Stimulated activated naive CD8-positive, alpha-beta T cell treated with anti-CD3 and anti-CD28 coated beads, Interleukin-15, Interleukin-2, amounts not matched to agents 100 ng/mL and 50 ng/mL, for 24 hours (primary cell): ENCODE data around the gene NOP9.

Experiments used
- H3K27ac Mint-ChIP-seq: one replicate; pipeline ENCODE4 v1.8.0; 2021; ENCODE audit warnings: mild to moderate bottlenecking, mixed read lengths
- H3K27me3 Mint-ChIP-seq: one replicate; pipeline ENCODE4 v1.8.0; 2021; ENCODE audit warnings: mixed read lengths
- H3K36me3 Mint-ChIP-seq: one replicate; pipeline ENCODE4 v1.8.0; 2021; ENCODE audit warnings: low read depth, mixed read lengths
- H3K4me1 Mint-ChIP-seq: one replicate; pipeline ENCODE4 v1.8.0; 2021; ENCODE audit warnings: low read depth, mixed read lengths
- H3K4me3 Mint-ChIP-seq: one replicate; pipeline ENCODE4 v1.8.0; 2021; ENCODE audit warnings: mild to moderate bottlenecking, mixed read lengths
- H3K9me3 Mint-ChIP-seq: one replicate; pipeline ENCODE4 v1.8.0; 2021; ENCODE audit warnings: mixed read lengths

The NOP9 gene

GRCh38 chr14:24299255-24300191 lies at the start of gene NOP9, which contains the start of gene DHRS1:
NOP9 (plus strand) TSS chr14:24299850; CDS start chr14:24299955, 105 bp downstream.
DHRS1 (minus strand) TSS chr14:24299780; CDS start chr14:24299106, 674 bp downstream.
- peaks cover 47% of the 10 kb centered on the region for H3K36me3 Mint-ChIP-seq
- H3K4me3 Mint-ChIP-seq: peak within 1 kb of the TSS; percentile 92
- no peaks in the 10 kb centered on the region for H3K9me3 Mint-ChIP-seq
- no peaks in the 10 kb centered on the region for H3K27me3 Mint-ChIP-seq
- peak within 1 kb of the TSS; percentile 84 for H3K27ac Mint-ChIP-seq
- H3K4me1 Mint-ChIP-seq: peaks cover 51% of the 10 kb centered on the region

- Mint-ChIP-seq H3K36me3 (peaks cover 16% of the 10 kb centered on the region), H3K4me3 (no peak overlapping the region), H3K27me3 (no peaks in the 10 kb centered on the region), H3K27ac (peak overlapping the region; percentile 57), H3K4me1 (peaks cover 40% of the 10 kb centered on the region), H3K9me3 (no peaks in the 10 kb centered on the region)
Observed at GRCh38 chr14:24250354-24250753, 49.3 kb upstream of the NOP9 start.

GRCh38 chr14:24251880-24252288 lies 47.8 kb upstream of the NOP9 start:
- peaks cover 32% of the 10 kb centered on the region for H3K4me1 Mint-ChIP-seq
- H3K36me3 Mint-ChIP-seq: peaks cover 15% of the 10 kb centered on the region
- H3K4me3 Mint-ChIP-seq: no peak overlapping the region
- no peaks in the 10 kb centered on the region for H3K9me3 Mint-ChIP-seq
- H3K27me3 Mint-ChIP-seq: no peaks in the 10 kb centered on the region
- no peak overlapping the region for H3K27ac Mint-ChIP-seq

GRCh38 chr14:24252289-24253124 lies 47.1 kb upstream of the NOP9 start:
- Mint-ChIP-seq H3K36me3 (peaks cover 13% of the 10 kb centered on the region), H3K27ac (no peak overlapping the region), H3K27me3 (no peaks in the 10 kb centered on the region), H3K9me3 (no peaks in the 10 kb centered on the region), H3K4me3 (no peak overlapping the region), H3K4me1 (peaks cover 26% of the 10 kb centered on the region)

GRCh38 chr14:24253936-24254335 lies 45.7 kb upstream of the NOP9 start:
- Mint-ChIP-seq H3K4me1 (peaks cover 14% of the 10 kb centered on the region), H3K4me3 (no peak overlapping the region), H3K27ac (no peak overlapping the region), H3K9me3 (no peaks in the 10 kb centered on the region), H3K36me3 (peaks cover 13% of the 10 kb centered on the region), H3K27me3 (no peaks in the 10 kb centered on the region)

- Mint-ChIP-seq H3K27ac (no peak overlapping the region), H3K4me3 (no peak overlapping the region), H3K4me1 (peaks cover 10% of the 10 kb centered on the region), H3K36me3 (peaks cover 13% of the 10 kb centered on the region), H3K27me3 (no peaks in the 10 kb centered on the region), H3K9me3 (no peaks in the 10 kb centered on the region)
Observed at GRCh38 chr14:24254630-24255392, 44.8 kb upstream of the NOP9 start.

GRCh38 chr14:24255438-24255837 lies 44.2 kb upstream of the NOP9 start:
- no peaks in the 10 kb centered on the region for H3K9me3 Mint-ChIP-seq
- H3K27me3 Mint-ChIP-seq: no peaks in the 10 kb centered on the region
- no peak overlapping the region for H3K4me3 Mint-ChIP-seq
- no peak overlapping the region for H3K27ac Mint-ChIP-seq
- peaks cover 5% of the 10 kb centered on the region for H3K4me1 Mint-ChIP-seq
- H3K36me3 Mint-ChIP-seq: peaks cover 13% of the 10 kb centered on the region

GRCh38 chr14:24255931-24256711 lies 43.5 kb upstream of the NOP9 start:
- H3K36me3 Mint-ChIP-seq: peaks cover 16% of the 10 kb centered on the region
- H3K27ac Mint-ChIP-seq: no peak overlapping the region
- H3K4me3 Mint-ChIP-seq: no peak overlapping the region
- no peaks in the 10 kb centered on the region for H3K27me3 Mint-ChIP-seq
- H3K9me3 Mint-ChIP-seq: no peaks in the 10 kb centered on the region
- no peaks in the 10 kb centered on the region for H3K4me1 Mint-ChIP-seq

- Mint-ChIP-seq H3K27me3 (no peaks in the 10 kb centered on the region), H3K4me3 (no peak overlapping the region), H3K4me1 (no peaks in the 10 kb centered on the region), H3K27ac (no peak overlapping the region), H3K9me3 (no peaks in the 10 kb centered on the region), H3K36me3 (peaks cover 17% of the 10 kb centered on the region)
Observed at GRCh38 chr14:24256960-24257359, 42.7 kb upstream of the NOP9 start.

- H3K27ac Mint-ChIP-seq: no peak overlapping the region
- H3K36me3 Mint-ChIP-seq: peaks cover 17% of the 10 kb centered on the region
Observed at GRCh38 chr14:24258119-24258518, 41.5 kb upstream of the NOP9 start.

GRCh38 chr14:24258548-24259265 lies 40.9 kb upstream of the NOP9 start:
- H3K4me1 Mint-ChIP-seq: no peaks in the 10 kb centered on the region
- H3K27ac Mint-ChIP-seq: no peak overlapping the region
- no peaks in the 10 kb centered on the region for H3K27me3 Mint-ChIP-seq
- H3K36me3 Mint-ChIP-seq: peaks cover 16% of the 10 kb centered on the region
- no peaks in the 10 kb centered on the region for H3K9me3 Mint-ChIP-seq
- H3K4me3 Mint-ChIP-seq: no peak overlapping the region

More at GRCh38 chr14:24258119-24258518, 41.5 kb upstream of the NOP9 start:
- no peaks in the 10 kb centered on the region for H3K27me3 Mint-ChIP-seq
- no peaks in the 10 kb centered on the region for H3K4me1 Mint-ChIP-seq
- no peaks in the 10 kb centered on the region for H3K9me3 Mint-ChIP-seq
- no peak overlapping the region for H3K4me3 Mint-ChIP-seq

- H3K36me3 Mint-ChIP-seq: peaks cover 10% of the 10 kb centered on the region
- H3K9me3 Mint-ChIP-seq: no peaks in the 10 kb centered on the region
- no peak overlapping the region for H3K4me3 Mint-ChIP-seq
- H3K4me1 Mint-ChIP-seq: no peaks in the 10 kb centered on the region
- H3K27ac Mint-ChIP-seq: no peak overlapping the region
- no peaks in the 10 kb centered on the region for H3K27me3 Mint-ChIP-seq
Observed at GRCh38 chr14:24259282-24260025, 40.2 kb upstream of the NOP9 start.
